ENCODE results near the gene PHTF2. TPM values are rescaled to one million over a fixed set of nuclear protein-coding genes. Genes with fewer than 3 reads are reported as not detected.
A peak's percentile ranks its signal among the peaks of the same experiment; 100 is the strongest.
"Not testable (repeated sequence)": the region's sequence is repeated elsewhere in the genome, so short reads cannot be mapped to it uniquely, and the experiment has no call there.

PHTF2 gene
- total RNA-seq, 1 donor from 2014 or later = 8.3 TPM

- no peak for ATAC-seq
Observed at GRCh38 chr7:77831953-77832352, 33.4 kb downstream of the PHTF2 start.

GRCh38 chr7:77833136-77833535, 34.6 kb downstream of the PHTF2 start:
- no peak for ATAC-seq

GRCh38 chr7:77836425-77836824, 37.9 kb downstream of the PHTF2 start:
- not testable (repeated sequence) for ATAC-seq

GRCh38 chr7:77837275-77837674, 38.7 kb downstream of the PHTF2 start:
- ATAC-seq = peak; percentile 35

GRCh38 chr7:77837966-77838365, 39.4 kb downstream of the PHTF2 start:
- no peak for ATAC-seq

GRCh38 chr7:77838929-77839491, 40.4 kb downstream of the PHTF2 start:
- ATAC-seq = no peak

GRCh38 chr7:77839919-77840318, 41.3 kb downstream of the PHTF2 start:
- no peak for ATAC-seq

- no peak for ATAC-seq
Observed at GRCh38 chr7:77843194-77843593, 44.6 kb downstream of the PHTF2 start.

- ATAC-seq = no peak
Observed at GRCh38 chr7:77846317-77847092, 47.9 kb downstream of the PHTF2 start.

GRCh38 chr7:77855371-77856083, 57.0 kb downstream of the PHTF2 start:
- ATAC-seq = no peak

GRCh38 chr7:77858278-77858677, 59.7 kb downstream of the PHTF2 start:
- ATAC-seq = no peak

GRCh38 chr7:77859343-77859742, 60.8 kb downstream of the PHTF2 start:
- ATAC-seq = no peak

- ATAC-seq = no peak
Observed at GRCh38 chr7:77862691-77863090, 64.1 kb downstream of the PHTF2 start.

GRCh38 chr7:77863860-77864259, 65.3 kb downstream of the PHTF2 start:
- ATAC-seq = no peak

GRCh38 chr7:77866370-77866769, 67.8 kb downstream of the PHTF2 start:
- no peak for ATAC-seq

GRCh38 chr7:77866786-77867536, 68.4 kb downstream of the PHTF2 start:
- ATAC-seq = peak; percentile 96

GRCh38 chr7:77867537-77867865, 68.9 kb downstream of the PHTF2 start:
- no peak for ATAC-seq

- ATAC-seq = not testable (repeated sequence)
Observed at GRCh38 chr7:77872256-77872655, 73.7 kb downstream of the PHTF2 start.

GRCh38 chr7:77873416-77874327, 75.1 kb downstream of the PHTF2 start:
- ATAC-seq = not testable (repeated sequence)

GRCh38 chr7:77877791-77878190, 79.2 kb downstream of the PHTF2 start:
- no peak for ATAC-seq

GRCh38 chr7:77878500-77878899, 79.9 kb downstream of the PHTF2 start:
- no peak for ATAC-seq

- ATAC-seq = no peak
Observed at GRCh38 chr7:77879272-77879671, 80.7 kb downstream of the PHTF2 start.
